ENCODE results near the gene TMEM119.

Gene TMEM119

DNA sequence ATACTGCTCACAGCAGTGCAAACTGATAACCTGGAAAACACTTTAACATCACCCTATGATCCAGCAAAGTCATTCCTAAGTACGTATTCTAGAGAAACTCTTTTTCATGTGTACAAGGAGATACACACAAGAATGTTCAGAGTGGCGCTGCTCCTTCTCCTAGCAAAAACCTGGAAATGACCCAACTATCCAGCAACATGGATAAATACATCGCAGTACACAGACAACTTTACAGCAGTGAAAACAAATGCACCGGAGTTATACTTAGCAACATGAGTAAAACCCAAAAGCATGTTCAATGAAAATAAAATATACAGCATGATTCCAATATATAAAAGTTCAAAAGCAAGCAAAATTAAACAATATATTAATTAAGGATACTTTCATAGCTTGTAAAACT is 55.6 kb downstream of the TMEM119 start:
- in situ Hi-C loops (cut with HindIII; ENCODE audit: low sequenced_read_pairs): no loop called here

Data from DLD1 (cell line).